Right renal pelvis (tissue), 4 donors: Measurements from ENCODE around the gene SLC4A8. TPM values are rescaled to one million over a fixed set of nuclear protein-coding genes. Genes with fewer than 3 reads are reported as not detected.
"Not testable (repeated sequence)": the region's sequence is repeated elsewhere in the genome, so short reads cannot be mapped to it uniquely, and the experiment has no call there.

Source experiments
- DNase-seq, 4 donors: peaks; one replicate each; pipeline ENCODE4 v3.0.0-alpha.2; 2013; ENCODE audit warnings: low read depth in 4 of 4, low spot score in 3 of 4, missing footprints in 1 of 4
- polyA plus RNA-seq, 4 donors: library from polyadenylated mRNA; unstranded; fragments of 120-200 nt; gene quantifications; one replicate each; pipeline ENCODE4 v1.2.1, GENCODE V29; 2013; ENCODE audit not compliant: insufficient read length in 4 of 4

Gene SLC4A8
- polyA plus RNA-seq, 4 donors = 3.2 to 3.8 (median 3.5) TPM

- peak; percentile 56 to 69 (median 57) for DNase-seq
Observed at GRCh38 chr12:51421266-51421884, 3.3 kb upstream of the SLC4A8 start.

GRCh38 chr12:51424094-51424661, 453 bp upstream of the SLC4A8 start:
- DNase-seq = no peak

- DNase-seq = no peak
Observed at GRCh38 chr12:51428256-51428655, 3.6 kb downstream of the SLC4A8 start.

DNA sequence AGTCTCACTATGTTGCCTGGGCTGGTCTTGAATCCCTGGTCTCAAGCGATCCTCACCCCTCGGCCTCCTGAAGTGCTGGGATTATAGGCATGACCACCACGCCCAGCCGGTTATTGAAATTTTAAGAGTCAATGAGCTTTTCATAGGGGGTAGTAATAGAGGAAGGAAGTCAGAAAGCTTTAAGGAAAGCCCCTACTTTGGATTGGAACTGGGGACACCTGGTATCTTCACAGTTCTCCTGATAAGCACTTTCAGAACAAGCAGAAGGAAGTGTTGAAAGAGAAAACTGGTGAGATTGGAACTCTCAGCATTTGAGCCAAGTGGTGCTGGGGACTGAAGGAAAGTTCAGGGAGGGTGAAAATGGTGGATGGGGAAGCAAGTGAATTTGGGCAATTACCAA, 5.1 kb downstream of the SLC4A8 start:
- DNase-seq = no peak

DNA sequence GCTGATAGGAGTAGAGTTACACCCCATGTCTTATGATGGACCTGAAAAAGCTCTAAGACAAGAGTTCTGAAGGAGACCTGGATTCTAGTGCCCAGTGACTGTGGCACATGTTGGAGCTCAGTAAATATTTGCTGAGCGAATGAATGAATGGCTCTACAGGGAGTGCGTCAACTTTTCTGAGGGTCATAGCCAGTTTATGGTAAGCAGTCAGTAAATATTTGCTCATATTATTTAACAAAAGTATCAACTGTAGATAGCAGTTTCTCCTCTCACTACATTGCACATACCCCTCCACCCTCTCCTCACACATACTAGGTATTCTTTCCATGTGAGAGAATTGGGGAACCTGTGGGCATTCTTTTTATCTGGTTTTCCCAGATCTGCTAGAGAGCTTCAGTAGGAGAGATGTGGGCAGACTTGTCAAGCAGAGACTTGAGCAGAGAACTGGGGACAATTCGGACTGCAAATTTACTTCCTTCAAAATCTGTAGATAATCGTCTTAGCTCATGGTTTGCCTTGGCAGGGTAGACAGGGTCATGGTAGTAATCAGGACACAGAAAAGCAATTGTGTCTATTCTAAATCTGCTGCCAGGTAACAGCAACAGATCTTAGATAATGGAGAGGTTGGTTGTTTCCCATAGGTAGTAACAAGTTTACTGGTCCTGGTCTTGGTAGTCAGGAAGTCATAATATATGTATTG, 5.7 kb downstream of the SLC4A8 start:
- no peak for DNase-seq

DNA sequence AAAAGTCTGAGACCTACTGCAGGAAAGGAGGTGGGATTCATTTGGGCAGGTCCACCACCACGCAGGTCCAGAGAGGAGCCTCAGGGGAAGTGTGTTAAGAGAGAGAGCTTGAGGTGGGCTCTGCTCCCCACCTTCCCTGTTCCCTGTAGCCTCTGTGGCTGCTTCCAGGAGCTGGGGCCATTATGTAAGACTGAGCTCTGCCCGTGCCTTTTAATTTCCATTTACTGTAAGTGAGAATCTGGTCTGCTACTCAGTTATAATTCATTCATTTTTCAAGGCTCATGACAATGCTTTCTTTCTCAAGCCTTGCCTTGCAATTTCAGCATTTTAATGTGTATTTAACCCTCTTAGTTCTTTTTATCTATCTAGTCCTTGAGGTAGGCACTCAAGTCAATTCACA, 8.3 kb downstream of the SLC4A8 start:
- no peak for DNase-seq

- DNase-seq = no peak
Observed at GRCh38 chr12:51434305-51434704, 9.7 kb downstream of the SLC4A8 start.

- no peak for DNase-seq
Observed at GRCh38 chr12:51437431-51437830, 12.8 kb downstream of the SLC4A8 start.

GRCh38 chr12:51439330-51439729, 14.7 kb downstream of the SLC4A8 start:
- DNase-seq = no peak

GRCh38 chr12:51441583-51441982, 17.0 kb downstream of the SLC4A8 start:
- DNase-seq = no peak

DNA sequence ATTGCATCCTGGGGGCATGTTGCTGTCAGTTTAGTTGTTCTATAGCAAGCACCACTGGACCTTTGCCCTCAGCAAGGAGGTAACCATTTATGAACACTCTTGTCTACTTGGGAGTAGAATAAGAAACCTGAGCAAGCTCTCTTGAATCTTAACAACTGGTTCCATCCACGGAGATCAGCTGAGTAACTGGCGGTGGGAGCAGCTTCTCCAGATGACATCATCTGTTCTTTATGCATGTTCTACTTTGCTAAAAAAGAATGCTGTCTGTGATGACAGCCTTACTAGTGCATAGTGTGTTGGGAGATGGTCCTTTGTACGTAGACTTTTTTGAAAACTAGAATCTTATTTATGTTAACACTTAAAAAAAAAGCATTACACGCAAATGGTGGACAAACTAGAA, 17.7 kb downstream of the SLC4A8 start:
- no peak for DNase-seq

DNA sequence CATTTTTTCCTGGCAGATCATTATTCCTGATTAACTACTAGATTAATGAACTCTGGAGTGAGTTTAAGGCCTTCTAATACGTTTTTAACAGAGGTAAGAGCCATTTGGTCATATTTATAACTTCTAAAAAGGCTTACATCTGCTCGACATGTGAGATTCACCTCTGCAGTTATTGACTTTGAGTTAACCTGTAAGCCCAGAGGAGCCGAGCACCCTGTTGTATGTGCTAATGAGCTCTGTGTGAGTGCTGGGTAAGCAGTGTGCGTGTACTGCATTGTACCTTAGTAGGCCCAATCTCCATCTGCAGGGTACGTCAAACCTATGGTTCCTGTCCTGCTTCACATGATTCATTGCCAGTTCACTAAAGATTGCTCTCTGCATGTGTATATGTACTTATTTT, 18.9 kb downstream of the SLC4A8 start:
- no peak for DNase-seq

DNA sequence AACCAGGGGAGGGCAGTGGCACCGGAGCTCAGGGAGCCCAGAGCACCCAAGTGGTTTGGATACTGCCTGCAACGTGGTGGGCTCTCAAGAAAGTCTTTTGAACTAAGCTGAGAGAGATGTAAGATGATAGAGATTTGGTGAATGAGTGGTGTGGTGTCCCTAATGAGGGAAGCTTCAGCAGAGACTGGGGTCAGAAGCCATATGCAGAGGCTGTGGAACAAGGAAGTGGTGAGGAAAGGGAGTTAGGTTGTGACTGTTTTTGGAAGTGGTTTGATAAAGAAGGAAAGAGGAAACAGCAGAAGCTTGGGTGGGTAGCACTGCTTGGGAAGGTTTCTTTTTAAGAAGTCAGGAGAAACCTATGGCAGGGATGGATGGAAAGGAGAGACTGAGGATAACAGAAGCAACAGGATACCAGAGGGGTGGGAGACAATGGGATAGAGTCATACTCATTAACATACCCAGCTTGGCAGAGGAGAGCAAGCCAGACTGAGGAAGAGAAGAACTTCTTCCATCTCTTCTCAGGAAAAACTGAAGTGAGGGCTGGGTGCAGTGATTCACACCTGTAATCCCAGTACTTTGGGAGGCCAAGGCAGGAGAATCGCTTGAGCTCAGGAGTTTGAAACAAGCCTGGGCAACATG, 24.1 kb downstream of the SLC4A8 start:
- DNase-seq = no peak

- DNase-seq = no peak
Observed at GRCh38 chr12:51449580-51450246, 25.1 kb downstream of the SLC4A8 start.

- DNase-seq = no peak
Observed at GRCh38 chr12:51450333-51450732, 25.7 kb downstream of the SLC4A8 start.

DNA sequence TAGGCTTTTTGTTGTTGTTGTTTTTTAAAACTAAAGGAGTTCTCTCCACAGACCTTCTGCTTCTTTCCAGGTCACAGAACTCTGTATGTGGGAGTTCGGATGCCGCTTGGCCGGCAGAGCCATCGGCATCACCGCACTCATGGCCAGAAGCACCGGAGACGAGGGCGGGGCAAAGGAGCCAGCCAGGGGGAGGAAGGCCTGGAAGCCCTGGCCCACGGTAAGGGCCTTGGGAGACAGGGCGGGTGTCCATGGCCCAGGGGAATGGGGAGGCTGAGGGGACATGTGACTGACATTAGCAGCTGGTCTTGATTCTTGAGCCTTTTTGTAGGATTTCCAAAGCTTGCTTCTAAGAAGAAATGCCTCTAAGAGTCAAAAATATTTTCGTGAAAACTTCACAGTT, 26.2 kb downstream of the SLC4A8 start:
- DNase-seq = peak in 1 of 4 donors; percentile 7

DNA sequence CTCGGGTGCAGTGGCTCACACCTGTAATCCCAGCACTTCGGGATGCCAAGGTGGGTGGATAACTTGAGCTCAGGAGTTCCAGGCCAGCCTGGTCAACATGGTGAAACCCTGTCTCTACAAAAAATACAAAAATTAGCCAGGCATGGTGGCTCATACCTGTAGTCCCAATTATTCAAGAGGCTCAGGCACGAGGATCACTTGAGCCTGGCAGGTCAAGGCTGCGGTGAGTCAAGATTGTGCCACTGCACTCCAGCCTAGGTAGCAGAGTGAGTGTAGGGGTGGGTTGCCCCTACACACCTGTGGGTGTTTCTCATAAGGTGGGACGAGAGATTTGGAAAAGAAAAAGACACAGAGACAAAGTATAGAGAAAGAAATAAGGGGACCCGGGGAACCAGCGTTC, 29.4 kb downstream of the SLC4A8 start:
- not testable (repeated sequence) for DNase-seq

DNA sequence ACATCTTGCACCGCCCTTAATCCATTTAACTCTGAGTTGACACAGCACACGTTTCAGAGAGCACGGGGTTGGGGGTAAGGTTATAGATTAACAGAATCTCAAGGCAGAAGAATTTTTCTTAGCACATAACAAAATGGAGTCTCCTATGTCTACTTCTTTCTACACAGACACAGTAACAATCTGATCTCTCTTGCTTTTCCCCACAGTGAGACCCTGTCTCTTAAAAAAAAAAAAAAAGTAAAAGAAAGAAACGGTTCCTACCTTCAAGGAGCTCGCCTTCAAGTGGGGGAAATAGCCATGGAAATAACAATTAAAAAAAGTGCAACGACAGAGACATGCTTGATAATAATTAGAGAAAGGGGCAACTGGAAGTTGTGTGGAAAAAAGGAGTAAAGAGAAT, 30.4 kb downstream of the SLC4A8 start:
- DNase-seq = not testable (repeated sequence)

DNA sequence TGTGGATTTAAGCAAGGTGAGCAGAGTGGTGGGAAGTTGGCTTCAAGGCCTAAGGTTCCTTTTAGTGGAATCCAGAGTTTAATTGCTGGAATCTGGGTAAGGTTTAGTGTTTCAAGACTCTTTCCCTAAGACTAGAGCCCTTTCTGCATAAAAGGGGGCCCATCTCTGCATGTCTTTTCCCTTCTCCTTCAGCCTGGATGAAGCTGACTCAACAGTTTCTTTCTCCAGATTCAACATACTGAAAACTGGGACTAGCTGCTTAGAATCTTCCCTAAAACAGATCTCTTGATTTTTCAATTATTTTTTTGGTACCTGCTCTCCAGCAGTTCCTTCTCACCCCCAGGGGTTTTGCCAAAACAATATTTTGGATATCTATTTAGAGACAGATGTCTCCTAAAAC, 34.0 kb downstream of the SLC4A8 start:
- no peak for DNase-seq

- DNase-seq = no peak
Observed at GRCh38 chr12:51460519-51460918, 35.9 kb downstream of the SLC4A8 start.

DNA sequence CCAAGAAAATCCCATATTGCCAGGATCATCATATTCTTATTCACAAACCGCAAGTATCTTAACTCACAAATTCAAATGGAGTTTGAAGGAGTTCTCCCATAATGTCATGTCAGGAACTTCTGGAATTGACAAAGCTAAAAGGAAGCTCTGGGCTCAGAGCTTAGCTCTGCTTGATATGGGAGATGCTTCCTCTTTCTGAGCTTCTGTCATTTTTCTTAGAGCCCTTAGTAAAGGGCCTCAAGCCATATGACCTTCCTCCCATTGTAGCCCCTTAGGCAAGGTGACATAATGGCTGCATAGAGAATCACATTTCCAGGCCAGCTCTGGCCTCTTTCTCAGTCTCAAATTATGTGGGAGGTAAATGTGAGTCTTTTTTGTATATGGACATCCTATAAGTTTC, 40.9 kb downstream of the SLC4A8 start:
- no peak for DNase-seq
